CD1c-positive myeloid dendritic cell (primary cell): ENCODE results near the gene ZNF691.
"Not testable (repeated sequence)": the region's sequence is repeated elsewhere in the genome, so short reads cannot be mapped to it uniquely, and the experiment has no call there.

Experiments
- DNase-seq: peaks from one replicate; pipeline ENCODE4 v3.0.0-alpha.2; 2016; ENCODE audit errors: extremely low spot score

ZNF691 gene

GRCh38 chr1:42859366-42859765 is 13.0 kb downstream of the ZNF691 start:
- DNase-seq = not testable (repeated sequence)

- DNase-seq = no peak
These were observed 14.1 kb downstream of the ZNF691 start for GRCh38 chr1:42860339-42861013.

GRCh38 chr1:42861014-42861399 is 14.6 kb downstream of the ZNF691 start:
- DNase-seq = no peak

GRCh38 chr1:42866549-42866948 is 20.1 kb downstream of the ZNF691 start:
- no peak for DNase-seq

GRCh38 chr1:42868466-42868865 is 22.1 kb downstream of the ZNF691 start:
- not testable (repeated sequence) for DNase-seq

GRCh38 chr1:42869254-42869653 is 22.8 kb downstream of the ZNF691 start:
- not testable (repeated sequence) for DNase-seq

- DNase-seq = not testable (repeated sequence)
These were observed 23.3 kb downstream of the ZNF691 start for GRCh38 chr1:42869751-42870150.

- DNase-seq = not testable (repeated sequence)
These were observed 26.7 kb downstream of the ZNF691 start for GRCh38 chr1:42873108-42873507.

- DNase-seq = no peak
These were observed 27.3 kb downstream of the ZNF691 start for GRCh38 chr1:42873670-42874069.

GRCh38 chr1:42876009-42876408 is 29.6 kb downstream of the ZNF691 start:
- DNase-seq = no peak

- no peak for DNase-seq
These were observed 31.0 kb downstream of the ZNF691 start for GRCh38 chr1:42877380-42877779.

- no peak for DNase-seq
These were observed 34.0 kb downstream of the ZNF691 start for GRCh38 chr1:42880384-42880783.

GRCh38 chr1:42886046-42886739 is 39.8 kb downstream of the ZNF691 start:
- no peak for DNase-seq

- no peak for DNase-seq
These were observed 40.4 kb downstream of the ZNF691 start for GRCh38 chr1:42886800-42887199.

- no peak for DNase-seq
These were observed 41.0 kb downstream of the ZNF691 start for GRCh38 chr1:42887366-42887765.

GRCh38 chr1:42888013-42888633 is 41.7 kb downstream of the ZNF691 start:
- no peak for DNase-seq

- DNase-seq = no peak
These were observed 42.9 kb downstream of the ZNF691 start for GRCh38 chr1:42889264-42889663.

- DNase-seq = no peak
These were observed 45.2 kb downstream of the ZNF691 start for GRCh38 chr1:42891465-42892138.

GRCh38 chr1:42899960-42900359 is 53.5 kb downstream of the ZNF691 start:
- not testable (repeated sequence) for DNase-seq
